ENCODE results near the gene CPN2.

CPN2 gene

DNA sequence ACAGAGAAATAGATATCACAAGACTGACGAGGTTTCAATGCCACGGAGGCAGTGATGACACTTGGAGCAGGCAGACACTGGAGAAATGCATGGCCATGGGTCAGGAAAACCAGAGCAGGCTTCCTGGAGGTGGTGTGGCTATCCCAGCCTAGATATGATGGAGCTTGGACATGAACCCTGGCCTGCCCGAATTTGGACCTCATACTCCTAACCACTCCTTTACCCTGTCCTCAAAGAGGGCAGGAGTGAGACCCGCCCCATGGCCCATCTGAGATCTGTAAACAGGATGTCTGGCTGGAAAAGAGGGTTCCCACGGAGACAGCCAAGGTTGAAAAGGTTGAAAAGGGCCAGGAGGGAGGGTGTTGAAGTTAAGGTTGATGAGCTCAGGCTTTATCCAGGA lies 31.0 kb downstream of the CPN2 start:
- H3K4me3 ChIP-seq (ENCODE audit: low read depth, low read length), result no peak overlapping the region
- no peak for DNase-seq (ENCODE audit: low read depth)

DNA sequence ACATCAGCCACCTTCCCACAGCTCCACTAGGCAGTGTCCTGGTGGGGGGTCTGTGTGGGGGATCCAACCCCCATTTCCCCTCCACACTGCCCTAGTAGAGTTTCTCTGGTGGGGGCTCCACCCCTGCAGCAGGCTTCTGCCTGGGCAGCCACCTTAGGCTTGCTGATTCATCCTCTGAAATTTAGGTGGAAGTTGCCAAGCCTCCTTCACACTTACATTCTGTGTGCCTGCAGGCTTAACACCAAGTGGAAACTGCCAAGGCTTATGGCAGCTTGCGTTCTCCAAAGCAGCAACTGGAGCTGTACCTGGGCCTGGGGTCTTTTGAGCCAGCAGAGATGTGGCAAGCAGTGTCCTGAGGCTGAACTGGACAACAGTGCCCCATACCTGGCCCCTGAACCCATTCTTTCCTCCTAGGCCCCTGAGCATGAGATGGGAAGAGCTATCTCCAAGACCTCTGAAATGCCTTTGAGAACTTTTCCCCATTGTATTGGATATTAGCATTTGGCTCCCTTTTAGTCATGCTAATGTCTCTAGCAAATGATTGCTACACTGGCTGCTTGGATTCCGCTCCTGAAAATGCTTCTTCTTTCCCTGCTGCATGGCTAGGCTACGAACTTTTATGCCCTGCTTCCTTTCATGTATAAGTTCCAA lies 32.5 kb downstream of the CPN2 start:
- DNase-seq (ENCODE audit: low read depth), result no peak
- no peak overlapping the region for H3K4me3 ChIP-seq (ENCODE audit: low read depth, low read length)

GRCh38 chr3:194316918-194317317 lies 34.2 kb downstream of the CPN2 start:
- DNase-seq (ENCODE audit: low read depth), result no peak
- H3K4me3 ChIP-seq (ENCODE audit: low read depth, low read length), result no peak overlapping the region

- peak; percentile 30 for DNase-seq (ENCODE audit: low read depth)
- peak overlapping the region; percentile 50 for H3K4me3 ChIP-seq (ENCODE audit: low read depth, low read length)
These were observed 35.2 kb downstream of the CPN2 start for GRCh38 chr3:194315965-194316361.

DNA sequence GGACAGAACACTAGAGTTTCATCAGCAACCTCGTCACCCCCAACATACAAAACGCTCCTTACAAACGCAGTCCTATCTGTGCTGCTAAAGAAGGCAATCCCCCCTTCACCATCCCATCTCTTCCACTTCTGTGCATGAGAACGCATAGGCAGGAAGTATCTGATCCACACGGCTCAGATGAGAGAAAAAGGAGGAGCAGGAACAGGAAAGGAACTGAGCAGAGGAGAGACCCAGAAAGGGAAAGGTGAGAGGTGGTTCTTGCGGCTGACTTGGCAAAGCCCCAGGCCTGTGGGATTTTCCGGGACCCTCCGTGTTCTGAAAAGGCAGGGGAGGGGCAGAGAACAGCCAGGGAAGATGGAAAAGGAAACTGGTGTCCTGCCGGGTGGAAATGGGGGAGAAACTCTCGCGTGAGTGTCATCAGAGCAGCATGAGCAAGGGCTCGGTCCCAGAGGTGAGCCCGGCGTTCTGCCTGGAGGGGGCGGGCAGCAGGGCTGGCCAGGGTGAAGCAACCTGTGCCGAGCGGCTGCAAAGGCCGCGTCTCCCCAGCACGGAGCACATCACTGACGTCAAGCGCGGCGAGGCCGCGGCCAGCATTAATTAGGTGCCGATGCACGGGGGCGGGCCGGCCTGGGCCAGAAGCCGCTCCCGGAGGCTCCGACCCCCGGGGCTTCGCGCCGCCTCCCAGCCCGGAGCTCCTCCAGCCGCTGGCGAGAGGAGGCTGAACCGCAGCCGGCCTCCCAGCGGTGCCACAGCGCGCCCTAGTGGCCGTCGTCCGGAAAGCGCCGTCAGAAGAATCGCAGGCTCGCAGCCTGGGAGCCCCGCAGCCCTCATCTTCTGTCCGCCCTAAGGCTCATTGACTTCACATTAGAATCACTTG lies 35.8 kb downstream of the CPN2 start:
- peak; percentile 85 for DNase-seq (ENCODE audit: low read depth)
- peak overlapping the region; percentile 50 for H3K4me3 ChIP-seq (ENCODE audit: low read depth, low read length)

GRCh38 chr3:194314388-194315068 lies 36.6 kb downstream of the CPN2 start:
- H3K4me3 ChIP-seq (ENCODE audit: low read depth, low read length), result peak overlapping the region; percentile 50
- no peak for DNase-seq (ENCODE audit: low read depth)

DNA sequence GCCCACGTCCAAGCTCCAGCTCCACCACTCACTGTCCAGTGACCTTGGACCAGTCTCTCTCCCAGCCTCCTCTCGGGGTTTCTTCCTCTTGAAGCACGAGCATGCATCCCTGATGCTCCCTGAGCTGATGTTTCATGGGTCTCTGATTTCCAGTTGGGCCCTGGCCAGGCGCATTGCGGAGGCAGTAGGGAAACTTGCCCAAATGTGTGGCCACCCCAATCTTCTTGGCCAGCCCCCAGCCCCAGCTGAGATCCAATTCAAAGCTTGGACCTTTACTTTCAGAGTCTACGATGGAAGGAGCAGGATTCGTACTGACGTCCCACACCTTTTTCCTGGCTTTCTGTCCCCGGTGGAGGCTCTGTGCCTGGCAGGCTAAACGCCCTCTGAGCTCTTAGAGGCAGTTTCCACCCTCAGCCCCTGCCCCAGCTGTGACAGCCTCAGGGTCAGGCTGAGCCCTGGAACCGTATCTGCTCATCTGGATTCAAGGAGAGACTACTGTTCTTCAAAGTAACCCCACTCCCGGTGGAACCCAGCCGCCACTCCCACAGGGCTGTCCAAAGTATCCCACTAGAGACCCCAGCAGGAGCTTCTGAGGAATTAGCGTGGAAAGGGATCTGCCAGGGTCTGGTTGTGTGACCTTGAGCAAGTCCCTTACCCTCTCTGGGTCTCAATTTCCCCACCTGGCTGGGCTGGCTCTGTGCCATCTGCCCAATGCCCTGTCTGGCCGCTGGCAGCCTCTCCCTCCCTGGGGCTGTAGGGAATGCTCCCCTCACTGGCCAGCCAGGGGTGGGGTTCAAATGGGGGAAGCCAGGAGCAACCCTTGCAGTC lies 37.4 kb downstream of the CPN2 start:
- H3K4me3 ChIP-seq (ENCODE audit: low read depth, low read length), result no peak overlapping the region
- peak; percentile 19 for DNase-seq (ENCODE audit: low read depth)

- no peak overlapping the region for H3K4me3 ChIP-seq (ENCODE audit: low read depth, low read length)
These were observed 38.3 kb downstream of the CPN2 start for GRCh38 chr3:194312743-194313281.

GRCh38 chr3:194312186-194312742 lies 38.9 kb downstream of the CPN2 start:
- no peak for DNase-seq (ENCODE audit: low read depth)
- H3K4me3 ChIP-seq (ENCODE audit: low read depth, low read length), result no peak overlapping the region

More at GRCh38 chr3:194312743-194313281, 38.3 kb downstream of the CPN2 start:
- DNase-seq (ENCODE audit: low read depth), result peak; percentile 79

DNA sequence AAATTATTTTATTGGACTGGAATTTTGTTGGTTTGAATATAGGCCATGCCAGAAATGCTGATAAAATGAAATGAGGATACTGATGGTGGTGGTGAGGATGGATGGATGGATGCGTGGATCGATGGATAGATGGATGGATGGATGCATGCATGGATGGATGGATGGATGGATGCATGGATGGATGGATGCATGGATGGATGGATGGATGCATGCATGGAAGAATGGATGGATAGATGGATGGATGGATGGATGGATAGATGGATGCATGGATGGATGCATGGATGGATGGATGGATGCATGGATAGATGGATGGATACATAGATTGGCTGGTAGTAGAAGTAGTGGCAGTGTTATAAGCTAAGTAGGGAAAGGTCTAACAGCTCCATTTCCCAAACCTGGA lies 40.1 kb downstream of the CPN2 start:
- no peak for DNase-seq (ENCODE audit: low read depth)
- no peak overlapping the region for H3K4me3 ChIP-seq (ENCODE audit: low read depth, low read length)

GRCh38 chr3:194310060-194310835 lies 40.9 kb downstream of the CPN2 start:
- no peak for DNase-seq (ENCODE audit: low read depth)
- H3K4me3 ChIP-seq (ENCODE audit: low read depth, low read length), result no peak overlapping the region

DNA sequence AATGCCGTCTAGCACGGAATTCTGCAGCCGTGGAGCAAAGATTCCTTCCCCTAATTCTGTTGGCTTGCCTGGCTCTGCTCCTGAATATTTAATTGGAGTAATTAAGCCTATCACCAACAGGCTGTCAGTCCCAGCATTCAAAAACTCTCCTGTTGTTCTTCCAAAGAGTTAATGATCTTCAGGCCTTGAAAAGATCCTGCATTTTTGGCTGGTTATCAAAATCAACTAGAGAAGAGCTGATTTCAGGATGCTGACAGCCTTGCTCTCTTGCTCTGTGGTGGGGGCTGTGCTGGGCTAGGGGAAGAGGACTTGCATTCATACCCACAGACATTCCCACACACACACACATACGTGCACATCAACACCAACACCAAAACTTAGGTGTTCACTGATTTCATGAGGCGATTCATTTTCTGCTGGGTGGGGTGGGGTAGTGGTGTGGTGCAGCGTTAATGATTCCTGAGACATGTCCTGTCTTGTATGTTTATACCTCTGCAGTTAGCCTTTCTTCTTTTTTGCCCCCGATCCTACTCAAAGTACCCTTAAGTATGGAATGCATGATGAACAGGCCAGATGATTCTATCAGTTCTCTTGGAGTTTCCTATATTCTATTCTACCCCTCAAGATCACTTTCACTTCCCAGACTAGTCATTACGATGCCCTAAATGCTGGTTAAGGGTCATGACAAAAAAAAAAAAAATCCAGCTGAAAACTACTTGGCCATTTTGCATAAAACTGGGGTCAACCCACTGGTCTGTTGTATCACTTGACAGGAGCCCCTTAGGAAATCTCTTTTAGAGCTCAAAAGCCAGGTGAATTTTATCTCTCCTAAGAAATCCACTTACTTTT lies 42.3 kb downstream of the CPN2 start:
- no peak overlapping the region for H3K4me3 ChIP-seq (ENCODE audit: low read depth, low read length)
- DNase-seq (ENCODE audit: low read depth), result no peak

- no peak for DNase-seq (ENCODE audit: low read depth)
- H3K4me3 ChIP-seq (ENCODE audit: low read depth, low read length), result no peak overlapping the region
These were observed 43.3 kb downstream of the CPN2 start for GRCh38 chr3:194307849-194308248.

GRCh38 chr3:194306771-194307640 lies 44.1 kb downstream of the CPN2 start:
- no peak overlapping the region for H3K4me3 ChIP-seq (ENCODE audit: low read depth, low read length)

DNA sequence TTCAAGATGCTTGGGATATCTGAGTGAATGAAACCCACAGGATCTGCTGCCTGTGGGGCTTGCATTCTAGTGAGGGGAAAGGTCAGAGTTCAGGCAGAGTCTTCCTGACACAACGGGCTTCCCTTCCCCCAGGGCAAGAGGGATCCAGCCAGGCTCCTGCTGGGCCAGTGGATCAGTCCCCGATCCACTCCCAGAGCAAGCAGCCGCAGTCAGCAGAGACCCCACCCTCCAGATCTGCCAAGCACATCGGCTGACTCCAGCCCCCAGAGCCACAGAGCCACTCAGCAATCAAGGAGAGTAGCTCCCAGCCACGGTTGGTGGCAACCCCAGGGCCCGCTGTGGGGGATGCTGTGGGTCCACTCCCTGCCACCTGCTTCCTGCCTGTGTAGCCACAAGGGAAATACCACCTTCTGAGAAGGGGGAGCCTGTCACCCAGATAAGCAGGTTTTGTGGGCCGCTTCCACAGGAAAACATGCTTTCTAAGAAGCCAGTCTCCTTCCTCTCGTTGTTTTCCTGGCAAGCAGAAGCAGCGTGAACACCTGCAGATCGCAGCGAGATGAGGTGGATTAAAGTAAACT lies 44.9 kb downstream of the CPN2 start:
- no peak for DNase-seq (ENCODE audit: low read depth)
- H3K4me3 ChIP-seq (ENCODE audit: low read depth, low read length), result no peak overlapping the region

More at GRCh38 chr3:194306771-194307640, 44.1 kb downstream of the CPN2 start:
- DNase-seq (ENCODE audit: low read depth), result no peak
